ENCODE data around the gene KCTD5. TPM values are rescaled to one million over a fixed set of nuclear protein-coding genes. Genes with fewer than 3 reads are reported as not detected.

The KCTD5 gene
- total and polyA plus RNA-seq, 2 of the 8 experiments (the other 6 are each of a cell fraction or from before 2014, with no cell fraction given) = 26.6 to 31.8 TPM

DNA sequence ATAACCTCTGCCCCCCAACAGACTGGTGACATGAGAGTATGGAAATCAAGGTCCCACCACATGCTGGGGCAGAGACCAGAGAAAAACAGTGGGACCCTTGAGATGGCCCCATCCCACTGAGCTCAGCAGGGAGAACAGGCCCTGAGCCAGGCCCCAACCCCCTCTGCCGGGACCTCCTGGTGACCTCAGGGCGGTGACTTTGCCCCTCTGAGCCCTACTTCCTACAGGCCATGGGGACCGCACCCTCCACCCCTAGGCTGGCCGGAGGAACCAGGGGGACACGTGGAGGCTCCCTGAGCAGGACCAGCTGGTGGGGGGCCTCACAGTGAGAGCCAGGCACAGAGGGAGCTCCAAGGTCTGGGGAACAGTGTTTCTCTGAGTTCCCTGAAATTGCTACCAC is 56.3 kb downstream of the KCTD5 start (continued):
- no peak for TF ChIP-seq POU5F1 (IDR thresholded peaks at IDR 0.05; ENCODE audit: low read depth, low read length)
- TF ChIP-seq, protein P1, sequence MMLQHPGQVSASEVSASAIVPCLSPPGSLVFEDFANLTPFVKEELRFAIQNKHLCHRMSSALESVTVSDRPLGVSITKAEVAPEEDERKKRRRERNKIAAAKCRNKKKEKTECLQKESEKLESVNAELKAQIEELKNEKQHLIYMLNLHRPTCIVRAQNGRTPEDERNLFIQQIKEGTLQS (IDR thresholded peaks at IDR 0.05; ENCODE audit: insufficient read depth, low read depth, low read length) = no peak
- TF ChIP-seq, protein P2, sequence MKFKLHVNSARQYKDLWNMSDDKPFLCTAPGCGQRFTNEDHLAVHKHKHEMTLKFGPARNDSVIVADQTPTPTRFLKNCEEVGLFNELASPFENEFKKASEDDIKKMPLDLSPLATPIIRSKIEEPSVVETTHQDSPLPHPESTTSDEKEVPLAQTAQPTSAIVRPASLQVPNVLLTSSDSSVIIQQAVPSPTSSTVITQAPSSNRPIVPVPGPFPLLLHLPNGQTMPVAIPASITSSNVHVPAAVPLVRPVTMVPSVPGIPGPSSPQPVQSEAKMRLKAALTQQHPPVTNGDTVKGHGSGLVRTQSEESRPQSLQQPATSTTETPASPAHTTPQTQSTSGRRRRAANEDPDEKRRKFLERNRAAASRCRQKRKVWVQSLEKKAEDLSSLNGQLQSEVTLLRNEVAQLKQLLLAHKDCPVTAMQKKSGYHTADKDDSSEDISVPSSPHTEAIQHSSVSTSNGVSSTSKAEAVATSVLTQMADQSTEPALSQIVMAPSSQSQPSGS (IDR thresholded peaks at IDR 0.05; ENCODE audit: low read length) = no peak
- TF ChIP-seq SAP30 (IDR thresholded peaks at IDR 0.05; ENCODE audit: insufficient read depth, insufficient replicate concordance, low read length) = no peak
- TF ChIP-seq NANOG (IDR thresholded peaks at IDR 0.05; ENCODE audit: insufficient read depth, low read depth, low read length, poor library complexity, severe bottlenecking) = no peak
- TF ChIP-seq GTF2F1 (IDR thresholded peaks at IDR 0.05; ENCODE audit: borderline replicate concordance, low read depth, low read length) = no peak
- no peak for TF ChIP-seq SIRT6 (IDR thresholded peaks at IDR 0.05; ENCODE audit: low read length)
- no peak for TF ChIP-seq RXRA (IDR thresholded peaks at IDR 0.05; ENCODE audit: insufficient read depth, low read depth, low read length)
- no peak for TF ChIP-seq RAD21 (IDR thresholded peaks at IDR 0.05 in 1 of 2, conservative IDR thresholded peaks at IDR 0.05 in 1 of 2; ENCODE audit: low read depth in 2 of 2, low read length in 2 of 2)
